Panc1 (cell line): ENCODE measurements around the gene LPP. TPM values are rescaled to one million over a fixed set of nuclear protein-coding genes. Genes with fewer than 3 reads are reported as not detected.

ENCODE experiments used
- ATAC-seq: fragments of 200-7000 bp; cut with Tn5 transposase; 2 replicates; pipeline ENCODE4 v1.9.1; 2020; ENCODE audit warnings: mild to moderate bottlenecking, moderate library complexity
- BruUV-seq: library from RNA; stranded (reverse); fragments of 400-500 nt; replicated peaks from 2 replicates; lab custom pipeline; 2021; lab: Mats Ljungman, UMichigan
- CTCF ChIA-PET: fragments of 300-600 bp; sonication (Branson Sonifier 250); formaldehyde crosslinking; loops from one replicate; lab custom pipeline; 2022; ENCODE audit warnings: antibody characterized with exemption; lab: Charles Lee
- POLR2A ChIA-PET: fragments of 300-600 bp; sonication (Branson Sonifier 250); formaldehyde crosslinking; loops from one replicate; lab custom pipeline; 2022; ENCODE audit warnings: antibody characterized with exemption; lab: Charles Lee
- DNase-seq: peaks from one replicate; pipeline ENCODE4 v3.0.0-alpha.2; 2010; ENCODE audit warnings: low read depth, low spot score
- H3K27ac ChIP-seq: 2 replicates; pipeline ENCODE4 v1.5.1; 2011; ENCODE audit warnings: mild to moderate bottlenecking, low read length, inconsistent platforms
- H3K27me3 ChIP-seq: fragments of 200-500 bp; sonication (Bioruptor generic); 2 replicates; pipeline ENCODE4 v1.6.0; 2014; ENCODE audit warnings: low read length, inconsistent platforms; ENCODE audit not compliant: control insufficient read depth, insufficient read depth
- H3K36me3 ChIP-seq: fragments of 200-500 bp; sonication (Bioruptor generic); 2 replicates; pipeline ENCODE4 v1.5.1; 2014; ENCODE audit warnings: inconsistent platforms, mild to moderate bottlenecking, low read length, moderate library complexity; ENCODE audit not compliant: control insufficient read depth, insufficient read depth
- H3K4me1 ChIP-seq: 2 replicates; pipeline ENCODE4 v1.5.1; 2011; ENCODE audit warnings: inconsistent platforms, mild to moderate bottlenecking, low read length, moderate library complexity; ENCODE audit not compliant: control insufficient read depth, insufficient read depth
- H3K4me3 ChIP-seq, 2 experiments: 2 replicates each; pipeline ENCODE4 v1.5.1; 2011 to 2012; ENCODE audit warnings: low read depth in 2 of 2, low read length in 2 of 2, mild to moderate bottlenecking in 2 of 2, inconsistent platforms in 1 of 2, moderate library complexity in 1 of 2
- H3K9me3 ChIP-seq: fragments of 200-500 bp; sonication (Bioruptor generic); 2 replicates; pipeline ENCODE4 v1.5.1; 2014; ENCODE audit warnings: low read depth, mild to moderate bottlenecking, inconsistent platforms, low read length, moderate library complexity; ENCODE audit not compliant: control insufficient read depth, insufficient read depth
- POLR2AphosphoS5 ChIP-seq: IDR thresholded peaks from 2 replicates; pipeline ENCODE4 v1.6.1; 2012; ENCODE audit warnings: mild to moderate bottlenecking, low read depth, low read length, moderate library complexity
- SIN3A ChIP-seq: IDR thresholded peaks from 2 replicates; pipeline ENCODE4 v1.6.1; 2012; ENCODE audit warnings: low read depth, mild to moderate bottlenecking, low read length, moderate library complexity, borderline replicate concordance; ENCODE audit not compliant: insufficient read depth
- TCF7L2 ChIP-seq: IDR thresholded peaks from 2 replicates; pipeline ENCODE4 v1.6.1; 2011; ENCODE audit warnings: mild to moderate bottlenecking, low read depth, low read length, inconsistent platforms
- in situ Hi-C: cut with HindIII; loops from 2 replicates; pipeline ENCODE4 v1.10.0; 2016; ENCODE audit warnings: low sequenced_read_pairs, low pct_unique_long_range_greater_than_20kb
- intact Hi-C: fragments of 100-400 bp; cut with micrococcal nuclease; formaldehyde crosslinking; loops from one replicate; pipeline ENCODE4 v1.10.0; 2022; ENCODE audit not compliant: unreplicated experiment
- total RNA-seq: library from RNA; stranded (reverse); gene quantifications from one replicate; pipeline ENCODE4 v1.2.1, GENCODE V29; 2021; ENCODE audit not compliant: unreplicated experiment
- TF ChIP-seq, protein P1 (sequence below), 2 experiments: IDR thresholded peaks; 2 replicates each; pipeline ENCODE4 v1.6.1; 2011 to 2012; ENCODE audit warnings: low read depth in 2 of 2, control low read depth in 1 of 2, low read length in 1 of 2, mild to moderate bottlenecking in 1 of 2, moderate library complexity in 1 of 2; ENCODE audit not compliant: insufficient read depth in 1 of 2
- TF ChIP-seq, protein P2 (sequence below): fragments of 450-650 bp; IDR thresholded peaks from 2 replicates; pipeline ENCODE4 v1.5.1; 2017; ENCODE audit warnings: mild to moderate bottlenecking

LPP gene
- total RNA-seq, 1 experiment from 2014 or later: 90.0 TPM

DNA sequence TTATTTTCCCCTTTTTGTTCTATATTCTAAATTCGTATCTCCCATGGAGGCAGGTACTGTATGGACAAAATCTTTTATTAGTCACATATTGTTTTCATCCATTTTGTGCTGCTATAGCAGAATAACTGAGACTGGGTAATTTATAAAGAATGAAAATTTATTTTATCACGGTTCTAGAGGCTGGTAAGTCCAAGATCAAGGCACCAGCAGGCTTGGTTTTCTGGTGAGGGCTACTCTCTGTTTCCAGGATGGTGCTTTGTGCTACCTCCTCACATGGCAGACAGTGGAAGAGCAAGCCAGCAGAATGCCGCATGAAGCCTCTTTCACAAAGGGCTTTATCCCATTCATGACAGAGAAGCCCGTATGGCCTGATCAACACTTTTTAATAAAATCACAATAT, 595.9 kb downstream of the LPP start:
- in situ Hi-C loops: no loop called here
- Histone ChIP-seq H3K9me3 (no peaks in the 10 kb centered on the region), H3K4me3 (no peak overlapping the region), H3K27me3 (no peaks in the 10 kb centered on the region), H3K27ac (no peak overlapping the region), H3K4me1 (no peaks in the 10 kb centered on the region), H3K36me3 (no peaks in the 10 kb centered on the region)
- POLR2A ChIA-PET: no interaction called here
- TF ChIP-seq TCF7L2 (no peak), POLR2AphosphoS5 (no peak), SIN3A (no peak)
- TF ChIP-seq, protein P1, sequence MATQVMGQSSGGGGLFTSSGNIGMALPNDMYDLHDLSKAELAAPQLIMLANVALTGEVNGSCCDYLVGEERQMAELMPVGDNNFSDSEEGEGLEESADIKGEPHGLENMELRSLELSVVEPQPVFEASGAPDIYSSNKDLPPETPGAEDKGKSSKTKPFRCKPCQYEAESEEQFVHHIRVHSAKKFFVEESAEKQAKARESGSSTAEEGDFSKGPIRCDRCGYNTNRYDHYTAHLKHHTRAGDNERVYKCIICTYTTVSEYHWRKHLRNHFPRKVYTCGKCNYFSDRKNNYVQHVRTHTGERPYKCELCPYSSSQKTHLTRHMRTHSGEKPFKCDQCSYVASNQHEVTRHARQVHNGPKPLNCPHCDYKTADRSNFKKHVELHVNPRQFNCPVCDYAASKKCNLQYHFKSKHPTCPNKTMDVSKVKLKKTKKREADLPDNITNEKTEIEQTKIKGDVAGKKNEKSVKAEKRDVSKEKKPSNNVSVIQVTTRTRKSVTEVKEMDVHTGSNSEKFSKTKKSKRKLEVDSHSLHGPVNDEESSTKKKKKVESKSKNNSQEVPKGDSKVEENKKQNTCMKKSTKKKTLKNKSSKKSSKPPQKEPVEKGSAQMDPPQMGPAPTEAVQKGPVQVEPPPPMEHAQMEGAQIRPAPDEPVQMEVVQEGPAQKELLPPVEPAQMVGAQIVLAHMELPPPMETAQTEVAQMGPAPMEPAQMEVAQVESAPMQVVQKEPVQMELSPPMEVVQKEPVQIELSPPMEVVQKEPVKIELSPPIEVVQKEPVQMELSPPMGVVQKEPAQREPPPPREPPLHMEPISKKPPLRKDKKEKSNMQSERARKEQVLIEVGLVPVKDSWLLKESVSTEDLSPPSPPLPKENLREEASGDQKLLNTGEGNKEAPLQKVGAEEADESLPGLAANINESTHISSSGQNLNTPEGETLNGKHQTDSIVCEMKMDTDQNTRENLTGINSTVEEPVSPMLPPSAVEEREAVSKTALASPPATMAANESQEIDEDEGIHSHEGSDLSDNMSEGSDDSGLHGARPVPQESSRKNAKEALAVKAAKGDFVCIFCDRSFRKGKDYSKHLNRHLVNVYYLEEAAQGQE (IDR thresholded peaks at IDR 0.05; ENCODE audit: insufficient read depth in 1 of 2, low read depth in 2 of 2, low read length in 1 of 2): no peak
- TF ChIP-seq, protein P2, sequence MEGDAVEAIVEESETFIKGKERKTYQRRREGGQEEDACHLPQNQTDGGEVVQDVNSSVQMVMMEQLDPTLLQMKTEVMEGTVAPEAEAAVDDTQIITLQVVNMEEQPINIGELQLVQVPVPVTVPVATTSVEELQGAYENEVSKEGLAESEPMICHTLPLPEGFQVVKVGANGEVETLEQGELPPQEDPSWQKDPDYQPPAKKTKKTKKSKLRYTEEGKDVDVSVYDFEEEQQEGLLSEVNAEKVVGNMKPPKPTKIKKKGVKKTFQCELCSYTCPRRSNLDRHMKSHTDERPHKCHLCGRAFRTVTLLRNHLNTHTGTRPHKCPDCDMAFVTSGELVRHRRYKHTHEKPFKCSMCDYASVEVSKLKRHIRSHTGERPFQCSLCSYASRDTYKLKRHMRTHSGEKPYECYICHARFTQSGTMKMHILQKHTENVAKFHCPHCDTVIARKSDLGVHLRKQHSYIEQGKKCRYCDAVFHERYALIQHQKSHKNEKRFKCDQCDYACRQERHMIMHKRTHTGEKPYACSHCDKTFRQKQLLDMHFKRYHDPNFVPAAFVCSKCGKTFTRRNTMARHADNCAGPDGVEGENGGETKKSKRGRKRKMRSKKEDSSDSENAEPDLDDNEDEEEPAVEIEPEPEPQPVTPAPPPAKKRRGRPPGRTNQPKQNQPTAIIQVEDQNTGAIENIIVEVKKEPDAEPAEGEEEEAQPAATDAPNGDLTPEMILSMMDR: no peak
- no TSS peak for BruUV-seq
- intact Hi-C loops: no loop called here
- DNase-seq: no peak
- CTCF ChIA-PET: no interaction called here
- ATAC-seq: no peak

DNA sequence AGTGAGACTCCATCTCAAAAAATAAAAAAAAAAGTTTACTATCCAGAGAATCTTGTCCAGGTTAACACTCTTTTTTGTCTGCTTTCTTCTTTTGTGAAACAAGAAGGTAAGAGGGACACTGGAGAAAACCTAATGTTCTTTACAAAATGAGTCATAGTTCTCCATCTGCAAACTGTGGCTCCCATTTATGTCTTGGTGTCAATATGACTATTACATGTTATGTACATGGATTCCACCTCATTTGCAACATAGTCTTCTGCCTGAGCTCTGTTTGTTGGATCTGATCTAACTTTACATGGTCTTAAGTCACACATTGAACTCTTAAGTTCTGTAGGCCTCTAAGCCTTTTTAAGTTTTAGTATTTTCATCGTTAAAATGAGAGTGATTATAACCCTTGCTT, 596.7 kb downstream of the LPP start:
- no peaks in the 10 kb centered on the region for H3K9me3 ChIP-seq
- H3K4me3 ChIP-seq: no peak overlapping the region
- intact Hi-C loops (no loop called here), in situ Hi-C loops (no loop called here)
- TF ChIP-seq, protein P1 (IDR thresholded peaks at IDR 0.05; ENCODE audit: insufficient read depth in 1 of 2, low read depth in 2 of 2, low read length in 1 of 2): no peak
- TF ChIP-seq SIN3A (no peak), POLR2AphosphoS5 (no peak), TCF7L2 (no peak)
- TF ChIP-seq, protein P2: no peak
- ChIA-PET POLR2A (no interaction called here), CTCF (no interaction called here)
- BruUV-seq: no TSS peak
- H3K4me1 ChIP-seq: no peaks in the 10 kb centered on the region
- H3K36me3 ChIP-seq: no peaks in the 10 kb centered on the region
- no peak for DNase-seq
- ATAC-seq: no peak
- no peaks in the 10 kb centered on the region for H3K27me3 ChIP-seq
- H3K27ac ChIP-seq: no peak overlapping the region
